HG02840 (cell line): ENCODE results near the gene CTAGE1.
"Not testable (repeated sequence)": the region's sequence is repeated elsewhere in the genome, so short reads cannot be mapped to it uniquely, and the experiment has no call there.

ENCODE experiments used
- ATAC-seq: cut with Tn5 transposase; IDR thresholded peaks from one replicate; pipeline ENCODE4 v1.9.1; 2021; ENCODE audit warnings: mild to moderate bottlenecking, moderate library complexity, moderate number of reproducible peaks; ENCODE audit not compliant: unreplicated experiment, low FRiP score

Gene CTAGE1

GRCh38 chr18:22417496-22418188, at the start of gene CTAGE1:
Gene CTAGE1 (minus strand): TSS chr18:22417915. CDS start chr18:22417811, 104 bp downstream.
- no peak for ATAC-seq

- no peak for ATAC-seq
These were observed 49.1 kb upstream of the CTAGE1 start for GRCh38 chr18:22466608-22467395.

- ATAC-seq = no peak
These were observed 48.2 kb upstream of the CTAGE1 start for GRCh38 chr18:22465859-22466457.

GRCh38 chr18:22463076-22463475, 45.4 kb upstream of the CTAGE1 start:
- no peak for ATAC-seq

- no peak for ATAC-seq
These were observed 41.8 kb upstream of the CTAGE1 start for GRCh38 chr18:22459491-22459890.

GRCh38 chr18:22457524-22457923, 39.8 kb upstream of the CTAGE1 start:
- ATAC-seq = no peak

- ATAC-seq = no peak
These were observed 38.8 kb upstream of the CTAGE1 start for GRCh38 chr18:22456547-22456946.

GRCh38 chr18:22456116-22456480, 38.4 kb upstream of the CTAGE1 start:
- ATAC-seq = no peak

- no peak for ATAC-seq
These were observed 37.9 kb upstream of the CTAGE1 start for GRCh38 chr18:22455425-22456115.

GRCh38 chr18:22453315-22453714, 35.6 kb upstream of the CTAGE1 start:
- ATAC-seq = no peak

GRCh38 chr18:22452226-22452668, 34.5 kb upstream of the CTAGE1 start:
- ATAC-seq = no peak

GRCh38 chr18:22451796-22452195, 34.1 kb upstream of the CTAGE1 start:
- no peak for ATAC-seq

- not testable (repeated sequence) for ATAC-seq
These were observed 33.1 kb upstream of the CTAGE1 start for GRCh38 chr18:22450766-22451165.

- not testable (repeated sequence) for ATAC-seq
These were observed 32.6 kb upstream of the CTAGE1 start for GRCh38 chr18:22450318-22450717.

GRCh38 chr18:22449753-22450152, 32.0 kb upstream of the CTAGE1 start:
- ATAC-seq = not testable (repeated sequence)

GRCh38 chr18:22448238-22448637, 30.5 kb upstream of the CTAGE1 start:
- no peak for ATAC-seq

GRCh38 chr18:22447792-22448191, 30.1 kb upstream of the CTAGE1 start:
- ATAC-seq = no peak

- ATAC-seq = no peak
These were observed 29.2 kb upstream of the CTAGE1 start for GRCh38 chr18:22446911-22447310.

GRCh38 chr18:22446325-22446724, 28.6 kb upstream of the CTAGE1 start:
- ATAC-seq = no peak

- no peak for ATAC-seq
These were observed 23.9 kb upstream of the CTAGE1 start for GRCh38 chr18:22441638-22442037.

- ATAC-seq = no peak
These were observed 21.7 kb upstream of the CTAGE1 start for GRCh38 chr18:22439447-22439846.
